Epithelial cell of prostate (primary cell): ENCODE data around the gene HOXA9.

Experiments
- DNase-seq: peaks from one replicate; pipeline ENCODE4 v3.0.0-alpha.2; 2011; ENCODE audit warnings: low read depth, low spot score
- H3K27ac ChIP-seq: fragments of 450-650 bp; 2 replicates; pipeline ENCODE4 v1.5.1; 2017; ENCODE audit warnings: mild to moderate bottlenecking

Gene HOXA9

GRCh38 chr7:27117887-27118491 is 47.3 kb downstream of the HOXA9 start:
- no peak for DNase-seq
- H3K27ac ChIP-seq: no peak overlapping the region

GRCh38 chr7:27116962-27117886 is 48.1 kb downstream of the HOXA9 start:
- no peak overlapping the region for H3K27ac ChIP-seq
- DNase-seq: no peak

- DNase-seq: no peak
- peak overlapping the region; percentile 82 for H3K27ac ChIP-seq
Observed at GRCh38 chr7:27116031-27116961, 49.0 kb downstream of the HOXA9 start.

- DNase-seq: no peak
- H3K27ac ChIP-seq: peak overlapping the region; percentile 82
Observed at GRCh38 chr7:27115221-27116026, 49.9 kb downstream of the HOXA9 start.

GRCh38 chr7:27114881-27115220 is 50.5 kb downstream of the HOXA9 start:
- no peak for DNase-seq
- peak overlapping the region; percentile 82 for H3K27ac ChIP-seq

- DNase-seq: no peak
- H3K27ac ChIP-seq: peak overlapping the region; percentile 82
Observed at GRCh38 chr7:27113991-27114769, 51.2 kb downstream of the HOXA9 start.

GRCh38 chr7:27112955-27113949 is 52.1 kb downstream of the HOXA9 start:
- H3K27ac ChIP-seq: peak overlapping the region; percentile 82
- peak; percentile 80 for DNase-seq
